ENCODE measurements around the gene RFTN1. TPM values are rescaled to one million over a fixed set of nuclear protein-coding genes. Genes with fewer than 3 reads are reported as not detected.

RFTN1 gene
- total and polyA plus RNA-seq, 7 donors = 9.1 to 33.1 (median 15.9) TPM

DNA sequence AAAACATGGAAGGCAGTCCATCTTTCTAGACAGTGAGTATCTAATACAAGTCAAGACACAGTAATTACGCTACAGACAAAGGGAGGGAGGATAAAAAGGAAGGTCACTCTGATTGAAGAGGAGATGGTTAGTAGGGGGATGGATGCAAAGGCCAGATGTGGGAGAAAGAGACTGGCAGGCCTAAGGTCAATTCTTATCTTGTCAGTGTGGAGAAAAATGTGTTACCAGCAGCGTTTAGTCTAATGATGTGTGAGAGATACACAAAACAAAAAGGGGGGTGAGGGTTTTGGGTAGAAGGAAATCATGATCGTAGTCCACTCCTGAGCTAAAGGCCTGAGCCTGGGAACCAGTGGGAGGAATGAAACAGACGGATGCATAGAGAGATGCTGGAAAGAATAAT lies 46.7 kb downstream of the RFTN1 start:
- TF ChIP-seq, protein P1, sequence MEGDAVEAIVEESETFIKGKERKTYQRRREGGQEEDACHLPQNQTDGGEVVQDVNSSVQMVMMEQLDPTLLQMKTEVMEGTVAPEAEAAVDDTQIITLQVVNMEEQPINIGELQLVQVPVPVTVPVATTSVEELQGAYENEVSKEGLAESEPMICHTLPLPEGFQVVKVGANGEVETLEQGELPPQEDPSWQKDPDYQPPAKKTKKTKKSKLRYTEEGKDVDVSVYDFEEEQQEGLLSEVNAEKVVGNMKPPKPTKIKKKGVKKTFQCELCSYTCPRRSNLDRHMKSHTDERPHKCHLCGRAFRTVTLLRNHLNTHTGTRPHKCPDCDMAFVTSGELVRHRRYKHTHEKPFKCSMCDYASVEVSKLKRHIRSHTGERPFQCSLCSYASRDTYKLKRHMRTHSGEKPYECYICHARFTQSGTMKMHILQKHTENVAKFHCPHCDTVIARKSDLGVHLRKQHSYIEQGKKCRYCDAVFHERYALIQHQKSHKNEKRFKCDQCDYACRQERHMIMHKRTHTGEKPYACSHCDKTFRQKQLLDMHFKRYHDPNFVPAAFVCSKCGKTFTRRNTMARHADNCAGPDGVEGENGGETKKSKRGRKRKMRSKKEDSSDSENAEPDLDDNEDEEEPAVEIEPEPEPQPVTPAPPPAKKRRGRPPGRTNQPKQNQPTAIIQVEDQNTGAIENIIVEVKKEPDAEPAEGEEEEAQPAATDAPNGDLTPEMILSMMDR (IDR thresholded peaks at IDR 0.05) = no peak
- intact Hi-C loops (cut with DNase I) = no loop called here
- H3K4me1 ChIP-seq = peaks cover 17% of the 10 kb centered on the region
- no peaks in the 10 kb centered on the region for H3K9me3 ChIP-seq
- H3K27ac ChIP-seq = no peak overlapping the region
- no peaks in the 10 kb centered on the region for H3K27me3 ChIP-seq (ENCODE audit: insufficient read depth in 3 of 3, low read length in 2 of 3)
- ATAC-seq (no peak), DNase-seq (no peak)
- H3K36me3 ChIP-seq (ENCODE audit: insufficient read depth in 1 of 2, low read depth in 1 of 2) = peaks cover 0 to 3% of the 10 kb centered on the region in 2 donors
- no peak overlapping the region for H3K4me3 ChIP-seq
- WGBS, 3 donors = 83 to 91% (median 89%) methylated on average over 4 of the region's 4 CpGs

- intact Hi-C loops (cut with DNase I) = no loop called here
Observed at GRCh38 chr3:16464511-16465148, 48.9 kb downstream of the RFTN1 start.

GRCh38 chr3:16463914-16464313 lies 49.6 kb downstream of the RFTN1 start:
- WGBS, 3 donors = 68 to 77% (median 72%) methylated on average over 5 of the region's 5 CpGs
- H3K9me3 ChIP-seq = no peaks in the 10 kb centered on the region
- H3K27me3 ChIP-seq (ENCODE audit: insufficient read depth in 3 of 3, low read length in 2 of 3) = no peaks in the 10 kb centered on the region
- TF ChIP-seq, protein P1 (IDR thresholded peaks at IDR 0.05) = no peak
- H3K27ac ChIP-seq = no peak overlapping the region
- intact Hi-C loops (cut with DNase I) = no loop called here
- H3K36me3 ChIP-seq (ENCODE audit: insufficient read depth in 1 of 2, low read depth in 1 of 2) = no peaks in the 10 kb centered on the region
- no peak for ATAC-seq
- no peak for DNase-seq
- H3K4me3 ChIP-seq = no peak overlapping the region
- peaks cover 15% of the 10 kb centered on the region for H3K4me1 ChIP-seq

More at GRCh38 chr3:16464511-16465148, 48.9 kb downstream of the RFTN1 start:
- no peak for ATAC-seq
- TF ChIP-seq, protein P1 (IDR thresholded peaks at IDR 0.05) = no peak
- WGBS, 3 donors = 69 to 74% (median 71%) methylated on average over 3 of the region's 3 CpGs
- no peak for DNase-seq
- H3K27me3 ChIP-seq (ENCODE audit: insufficient read depth in 3 of 3, low read length in 2 of 3) = no peaks in the 10 kb centered on the region
- H3K9me3 ChIP-seq = no peaks in the 10 kb centered on the region
- H3K27ac ChIP-seq = no peak overlapping the region
- H3K4me3 ChIP-seq = no peak overlapping the region
- H3K4me1 ChIP-seq = peaks cover 17% of the 10 kb centered on the region
- no peaks in the 10 kb centered on the region for H3K36me3 ChIP-seq (ENCODE audit: insufficient read depth in 1 of 2, low read depth in 1 of 2)

DNA sequence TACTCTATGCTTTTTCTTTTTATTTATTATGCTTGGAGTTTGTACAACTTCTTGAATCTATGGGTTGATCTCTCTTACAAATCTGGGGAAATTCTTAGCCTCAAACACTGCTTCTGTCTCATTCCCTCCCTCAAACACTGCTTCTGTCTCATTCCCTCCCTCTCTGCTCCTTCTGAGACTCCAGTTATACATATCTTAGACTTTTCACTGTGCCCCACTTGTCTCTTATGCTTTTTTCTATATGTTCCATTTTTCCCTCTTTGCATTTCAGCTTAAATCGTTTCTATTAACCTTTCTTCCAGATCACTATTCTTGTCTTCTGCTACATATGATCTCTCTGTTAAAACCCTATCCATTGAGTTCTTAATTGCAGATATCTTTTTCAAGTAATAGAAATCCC lies 50.4 kb downstream of the RFTN1 start:
- DNase-seq (no peak), ATAC-seq (no peak)
- Histone ChIP-seq H3K4me3 (no peak overlapping the region), H3K27ac (no peak overlapping the region), H3K9me3 (no peaks in the 10 kb centered on the region), H3K27me3 (ENCODE audit: insufficient read depth in 3 of 3, low read length in 2 of 3) (no peaks in the 10 kb centered on the region), H3K36me3 (ENCODE audit: insufficient read depth in 1 of 2, low read depth in 1 of 2) (no peaks in the 10 kb centered on the region), H3K4me1 (peaks cover 11% of the 10 kb centered on the region)
- 92 to 95% (median 94%) methylated on average over 1 of the region's 1 CpG for WGBS, 3 donors
- TF ChIP-seq, protein P1 (IDR thresholded peaks at IDR 0.05) = no peak
- intact Hi-C loops (cut with DNase I) = no loop called here

DNA sequence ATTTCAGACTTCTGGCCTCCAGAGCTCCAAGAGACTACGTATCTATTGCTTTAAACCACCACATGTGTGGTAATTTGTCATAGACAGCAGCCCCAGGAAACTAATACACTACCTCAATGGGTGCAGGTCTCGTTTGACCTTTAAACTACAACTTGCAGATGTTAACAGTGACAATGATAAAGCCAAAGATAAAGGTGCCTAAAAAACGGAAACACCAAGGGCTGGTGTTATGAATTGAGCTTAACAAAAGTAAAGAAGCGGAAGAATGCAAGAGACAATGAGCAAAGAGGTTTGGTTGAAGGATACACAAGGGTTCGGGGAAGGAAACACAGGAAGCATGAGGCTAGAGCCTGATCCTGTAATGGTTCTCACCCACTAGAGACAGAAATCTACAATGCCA lies 50.8 kb downstream of the RFTN1 start:
- no peak overlapping the region for H3K4me3 ChIP-seq
- intact Hi-C loops (cut with DNase I) = no loop called here
- H3K27me3 ChIP-seq (ENCODE audit: insufficient read depth in 3 of 3, low read length in 2 of 3) = no peaks in the 10 kb centered on the region
- 80 to 85% (median 84%) methylated on average over 5 of the region's 5 CpGs for WGBS, 3 donors
- no peak for ATAC-seq
- H3K9me3 ChIP-seq = no peaks in the 10 kb centered on the region
- H3K27ac ChIP-seq = no peak overlapping the region
- peaks cover 11% of the 10 kb centered on the region for H3K4me1 ChIP-seq
- TF ChIP-seq, protein P1 (IDR thresholded peaks at IDR 0.05) = no peak
- H3K36me3 ChIP-seq (ENCODE audit: insufficient read depth in 1 of 2, low read depth in 1 of 2) = no peaks in the 10 kb centered on the region
- no peak for DNase-seq

Data from psoas muscle (tissue), 8 donors.